ENCODE data around the gene LDHD.

LDHD gene

GRCh38 chr16:75079346-75079926 is 37.1 kb downstream of the LDHD start:
- DNase-seq, result no peak

GRCh38 chr16:75078886-75079285 is 37.7 kb downstream of the LDHD start:
- no peak for DNase-seq

GRCh38 chr16:75075688-75076268 is 40.8 kb downstream of the LDHD start:
- no peak for DNase-seq

GRCh38 chr16:75074920-75075687 is 41.5 kb downstream of the LDHD start:
- peak; percentile 51 for DNase-seq

- no peak for DNase-seq
Measured at GRCh38 chr16:75074304-75074793, 42.2 kb downstream of the LDHD start.

- DNase-seq, result no peak
Measured at GRCh38 chr16:75073545-75074303, 42.9 kb downstream of the LDHD start.

GRCh38 chr16:75072239-75072947 is 44.2 kb downstream of the LDHD start:
- no peak for DNase-seq

GRCh38 chr16:75071621-75072020 is 45.0 kb downstream of the LDHD start:
- DNase-seq, result no peak

GRCh38 chr16:75070012-75070841 is 46.4 kb downstream of the LDHD start:
- DNase-seq, result no peak

GRCh38 chr16:75068085-75069031 is 48.2 kb downstream of the LDHD start:
- no peak for DNase-seq

GRCh38 chr16:75066861-75067447 is 49.6 kb downstream of the LDHD start:
- no peak for DNase-seq

GRCh38 chr16:75065521-75066149 is 50.9 kb downstream of the LDHD start:
- DNase-seq, result no peak

- DNase-seq, result peak; percentile 26
Measured at GRCh38 chr16:75065149-75065505, 51.5 kb downstream of the LDHD start.

GRCh38 chr16:75064403-75065148 is 52.0 kb downstream of the LDHD start:
- no peak for DNase-seq

- DNase-seq, result no peak
Measured at GRCh38 chr16:75063549-75064088, 53.0 kb downstream of the LDHD start.

GRCh38 chr16:75062976-75063346 is 53.6 kb downstream of the LDHD start:
- DNase-seq, result no peak

- DNase-seq, result no peak
Measured at GRCh38 chr16:75062135-75062975, 54.2 kb downstream of the LDHD start.

Measured in activated gamma-delta T cell (primary cell).